Activated CD8-positive, alpha-beta T cell treated with anti-CD3 and anti-CD28 coated beads for 36 hours (primary cell): ENCODE results near the gene IL17A. TPM values are rescaled to one million over a fixed set of nuclear protein-coding genes. Genes with fewer than 3 reads are reported as not detected.

ENCODE experiments used
- ATAC-seq: fragments of 200-7000 bp; cut with Tn5 transposase; one replicate; pipeline ENCODE4 v1.10.0; 2021; ENCODE audit warnings: mild to moderate bottlenecking, moderate library complexity
- CTCF ChIA-PET: fragments of 350-600 bp; sonication (Branson Sonifier 250); formaldehyde crosslinking; loops from one replicate; lab custom pipeline; 2021; ENCODE audit warnings: antibody characterized with exemption; lab: Charles Lee
- POLR2A ChIA-PET: fragments of 350-600 bp; sonication (Branson Sonifier 250); formaldehyde crosslinking; loops from one replicate; lab custom pipeline; 2021; ENCODE audit warnings: antibody characterized with exemption; lab: Charles Lee
- DNase-seq: peaks from one replicate; pipeline ENCODE4 v3.0.0-alpha.2; 2020
- H3K27ac Mint-ChIP-seq: one replicate; pipeline ENCODE4 v1.8.0; 2021; ENCODE audit warnings: mild to moderate bottlenecking, mixed read lengths
- H3K27me3 Mint-ChIP-seq: one replicate; pipeline ENCODE4 v1.8.0; 2021; ENCODE audit warnings: mixed read lengths
- H3K36me3 Mint-ChIP-seq: one replicate; pipeline ENCODE4 v1.8.0; 2021; ENCODE audit warnings: low read depth, mixed read lengths
- H3K4me1 Mint-ChIP-seq: one replicate; pipeline ENCODE4 v1.8.0; 2021; ENCODE audit warnings: low read depth, mixed read lengths
- H3K4me3 Mint-ChIP-seq: one replicate; pipeline ENCODE4 v1.8.0; 2021; ENCODE audit warnings: mild to moderate bottlenecking, moderate library complexity, mixed read lengths
- H3K9me3 Mint-ChIP-seq: one replicate; pipeline ENCODE4 v1.8.0; 2021; ENCODE audit warnings: mixed read lengths
- intact Hi-C: fragments of 100-400 bp; cut with micrococcal nuclease; formaldehyde crosslinking; loops from one replicate; pipeline ENCODE4 v1.10.0; 2022
- microRNA-seq: library from miRNA; unstranded; fragments of <30 nt; microRNA quantifications from one replicate; pipeline ENCODE4 v1.2.0, GENCODE V29; 2022; ENCODE audit warnings: borderline microRNAs expressed, borderline replicate concordance
- total RNA-seq, 2 experiments: library from RNA; stranded (reverse); gene quantifications; one replicate each; pipeline ENCODE4 v1.2.3, GENCODE V29; 2021
- TF ChIP-seq, protein P1 (sequence below): fragments of 200-600 bp; IDR thresholded peaks from one replicate; pipeline ENCODE4 v1.8.0; 2022; ENCODE audit warnings: antibody characterized with exemption, mild to moderate bottlenecking

The IL17A gene
- total RNA-seq, 2 experiments from 2014 or later, result not detected

DNA sequence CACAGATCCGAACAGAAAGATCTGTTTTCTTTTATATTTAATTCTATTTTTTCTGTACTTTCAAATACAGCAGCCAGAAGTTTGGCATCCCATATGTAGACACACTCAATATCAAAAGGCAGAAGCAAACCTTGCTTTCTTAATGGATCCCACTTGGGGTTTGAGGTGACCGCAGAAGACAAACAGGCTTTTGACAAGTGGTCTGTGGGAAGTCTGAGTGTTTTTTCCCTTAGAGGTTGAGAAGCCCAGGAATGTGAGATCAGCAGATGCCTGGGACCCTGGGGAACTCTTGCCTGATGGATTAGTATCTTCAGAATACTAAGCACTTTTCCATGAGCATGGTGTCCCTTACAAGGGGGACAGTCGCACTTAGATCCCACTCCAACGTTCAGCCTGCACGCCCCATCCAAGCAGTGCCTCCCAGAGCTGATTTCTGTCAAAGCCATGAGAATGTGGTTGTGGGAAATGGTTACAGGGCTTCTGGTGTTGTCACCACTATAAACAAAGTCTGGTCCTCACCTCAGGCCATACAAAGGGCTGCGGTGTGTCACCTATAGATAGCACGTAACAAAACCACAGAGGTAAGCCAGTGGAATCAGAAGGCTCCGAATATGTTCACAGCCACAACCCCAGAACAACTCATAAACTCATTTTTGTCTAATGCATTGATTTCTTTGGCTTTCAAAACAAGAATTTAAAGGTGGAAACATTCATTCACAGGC is 45.4 kb downstream of the IL17A start:
- POLR2A ChIA-PET, result interaction anchor here (0.7 to 1.4 kb wide), 3 partner anchors 24 to 55 kb away, joined by 3 to 5 read pairs (median 3); no protein-coding TSS in a partner anchor
- Mint-ChIP-seq H3K27me3 (peaks cover 36% of the 10 kb centered on the region), H3K4me3 (no peak overlapping the region), H3K36me3 (no peaks in the 10 kb centered on the region), H3K9me3 (no peaks in the 10 kb centered on the region), H3K4me1 (peaks cover 32% of the 10 kb centered on the region), H3K27ac (peak overlapping the region; percentile 17)
- TF ChIP-seq, protein P1, sequence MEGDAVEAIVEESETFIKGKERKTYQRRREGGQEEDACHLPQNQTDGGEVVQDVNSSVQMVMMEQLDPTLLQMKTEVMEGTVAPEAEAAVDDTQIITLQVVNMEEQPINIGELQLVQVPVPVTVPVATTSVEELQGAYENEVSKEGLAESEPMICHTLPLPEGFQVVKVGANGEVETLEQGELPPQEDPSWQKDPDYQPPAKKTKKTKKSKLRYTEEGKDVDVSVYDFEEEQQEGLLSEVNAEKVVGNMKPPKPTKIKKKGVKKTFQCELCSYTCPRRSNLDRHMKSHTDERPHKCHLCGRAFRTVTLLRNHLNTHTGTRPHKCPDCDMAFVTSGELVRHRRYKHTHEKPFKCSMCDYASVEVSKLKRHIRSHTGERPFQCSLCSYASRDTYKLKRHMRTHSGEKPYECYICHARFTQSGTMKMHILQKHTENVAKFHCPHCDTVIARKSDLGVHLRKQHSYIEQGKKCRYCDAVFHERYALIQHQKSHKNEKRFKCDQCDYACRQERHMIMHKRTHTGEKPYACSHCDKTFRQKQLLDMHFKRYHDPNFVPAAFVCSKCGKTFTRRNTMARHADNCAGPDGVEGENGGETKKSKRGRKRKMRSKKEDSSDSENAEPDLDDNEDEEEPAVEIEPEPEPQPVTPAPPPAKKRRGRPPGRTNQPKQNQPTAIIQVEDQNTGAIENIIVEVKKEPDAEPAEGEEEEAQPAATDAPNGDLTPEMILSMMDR, result no peak
- CTCF ChIA-PET, result interaction anchor here (0.9 to 7.0 kb wide), 10 partner anchors 10 to 168 kb away, joined by 3 to 67 read pairs (median 4); partner anchors contain the start of gene MCM3
- intact Hi-C loops, result loop anchor here (5.0 kb wide), 1 partner anchor 144 kb away; the partner anchor contains the start of gene PKHD1
- DNase-seq (peak; percentile 83), ATAC-seq (peak; percentile 50)

DNA sequence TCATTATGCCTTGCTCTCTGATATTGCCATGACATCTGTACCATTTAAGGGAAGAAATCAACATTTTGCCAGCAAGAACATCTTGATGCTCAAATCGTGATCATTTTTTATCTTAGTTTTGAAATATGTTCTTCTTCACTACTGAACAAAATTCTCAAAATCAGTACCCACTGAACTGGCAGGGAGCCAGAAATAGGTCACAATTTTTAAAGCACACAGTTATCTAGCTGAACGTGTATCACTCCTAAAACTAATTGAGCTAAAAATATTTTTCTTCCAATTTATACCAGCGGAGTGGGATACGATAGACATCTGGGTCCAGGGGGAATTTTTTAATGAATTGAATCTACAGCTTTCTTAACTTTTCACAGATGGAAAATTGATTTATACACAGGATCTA is 46.8 kb downstream of the IL17A start:
- ChIA-PET POLR2A (interaction anchor here (1.0 kb wide), 1 partner anchor 11 kb away, joined by 3 read pairs; the partner anchor contains the start of gene IL17F), CTCF (interaction anchor here (0.8 to 7.0 kb wide), 6 partner anchors 8 to 69 kb away, joined by 3 to 67 read pairs (median 4); no protein-coding TSS in a partner anchor)
- Mint-ChIP-seq H3K9me3 (no peaks in the 10 kb centered on the region), H3K4me1 (peaks cover 19% of the 10 kb centered on the region), H3K36me3 (no peaks in the 10 kb centered on the region), H3K27ac (no peak overlapping the region), H3K27me3 (peaks cover 42% of the 10 kb centered on the region), H3K4me3 (no peak overlapping the region)
- DNase-seq, result no peak
- no peak for ATAC-seq
- intact Hi-C loops, result loop anchor here (5.0 kb wide), 1 partner anchor 146 kb away; the partner anchor contains the start of gene PKHD1
- TF ChIP-seq, protein P1, result no peak

DNA sequence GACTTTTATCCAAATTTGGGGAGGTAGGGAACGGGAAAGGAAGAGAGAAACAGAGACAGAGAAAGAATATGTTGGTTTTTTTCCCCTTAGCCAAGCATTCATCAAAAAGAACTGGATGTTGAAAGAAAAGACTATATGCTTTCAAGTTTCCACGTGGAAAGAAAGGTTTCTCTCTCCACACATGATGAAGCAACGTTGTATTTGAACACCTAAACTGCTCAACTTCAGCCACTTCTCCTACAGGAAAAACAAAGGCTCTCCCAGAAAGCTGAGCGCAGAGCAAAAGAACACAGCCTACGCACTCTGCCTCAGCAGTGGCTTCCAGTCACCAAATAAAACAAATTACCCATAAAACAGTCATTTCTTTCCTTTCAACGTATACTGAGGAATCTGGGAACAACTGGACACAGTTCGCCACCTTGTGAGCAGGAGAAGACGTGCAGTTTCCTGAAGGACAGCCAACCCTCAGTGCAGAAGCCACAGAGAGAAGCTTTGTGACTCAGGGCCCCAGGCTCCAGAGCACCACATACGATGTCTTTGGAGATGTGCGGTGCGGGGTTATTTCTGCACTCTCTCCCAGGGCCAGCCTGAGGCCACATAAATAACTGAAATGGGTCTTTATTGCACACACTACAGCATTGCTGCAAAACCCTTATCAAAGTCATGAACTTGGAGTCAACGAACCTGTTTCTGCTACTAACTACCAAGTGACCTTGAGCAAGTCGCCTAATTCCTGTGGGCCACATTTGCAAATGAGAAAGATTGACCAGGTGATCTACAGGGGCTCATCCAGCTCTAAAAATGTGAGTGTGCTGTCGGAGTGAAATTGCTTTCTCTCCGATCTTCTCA is 48.0 kb downstream of the IL17A start:
- intact Hi-C loops, result loop anchor here (2.0 to 5.0 kb wide), 2 partner anchors 71 to 147 kb away; partner anchors contain the start of gene PKHD1
- peak; percentile 62 for DNase-seq
- TF ChIP-seq, protein P1, result peak; percentile 27
- no peak overlapping the region for H3K27ac Mint-ChIP-seq
- no peaks in the 10 kb centered on the region for H3K36me3 Mint-ChIP-seq
- ChIA-PET POLR2A (interaction anchor here (0.8 to 1.3 kb wide), 3 partner anchors 10 to 73 kb away, joined by 3 to 5 read pairs (median 3); partner anchors contain the start of gene IL17F), CTCF (interaction anchor here (0.8 to 7.0 kb wide), 10 partner anchors 8 to 74 kb away, joined by 3 to 67 read pairs (median 4); no protein-coding TSS in a partner anchor)
- no peaks in the 10 kb centered on the region for H3K9me3 Mint-ChIP-seq
- H3K4me3 Mint-ChIP-seq, result no peak overlapping the region
- H3K4me1 Mint-ChIP-seq, result peaks cover 13% of the 10 kb centered on the region
- peaks cover 44% of the 10 kb centered on the region for H3K27me3 Mint-ChIP-seq
- peak; percentile 71 for ATAC-seq

Small RNA genes lying within 50 kb of the gene (microRNA-seq; reads per million reads assigned to microRNA genes)
- gene MIR133B, result not detected
- 4.5 reads per million, percentile 20 among the genes with 10 or more reads in this experiment for gene MIR206

Other genes with a start within 250 kb of the IL17A start
- gene PKHD1, start 98.8 kb upstream of the IL17A start, total RNA-seq, result not detected
- under 1 TPM; 0.76 to 0.86 TPM for gene IL17F, start 58.1 kb downstream of the IL17A start, total RNA-seq
- gene MCM3, start 98.4 kb downstream of the IL17A start, total RNA-seq, result 100 to 1,000 TPM; 291 to 293 TPM
- 10 to 100 TPM; 12.9 to 13.7 TPM for gene PAQR8, start 175.8 kb downstream of the IL17A start, total RNA-seq
- gene EFHC1, start 234.0 kb downstream of the IL17A start, total RNA-seq, result 1 to 10 TPM; 1.9 to 2.1 TPM